ENCODE data around the gene SNRK.

- TF ChIP-seq, protein P1, sequence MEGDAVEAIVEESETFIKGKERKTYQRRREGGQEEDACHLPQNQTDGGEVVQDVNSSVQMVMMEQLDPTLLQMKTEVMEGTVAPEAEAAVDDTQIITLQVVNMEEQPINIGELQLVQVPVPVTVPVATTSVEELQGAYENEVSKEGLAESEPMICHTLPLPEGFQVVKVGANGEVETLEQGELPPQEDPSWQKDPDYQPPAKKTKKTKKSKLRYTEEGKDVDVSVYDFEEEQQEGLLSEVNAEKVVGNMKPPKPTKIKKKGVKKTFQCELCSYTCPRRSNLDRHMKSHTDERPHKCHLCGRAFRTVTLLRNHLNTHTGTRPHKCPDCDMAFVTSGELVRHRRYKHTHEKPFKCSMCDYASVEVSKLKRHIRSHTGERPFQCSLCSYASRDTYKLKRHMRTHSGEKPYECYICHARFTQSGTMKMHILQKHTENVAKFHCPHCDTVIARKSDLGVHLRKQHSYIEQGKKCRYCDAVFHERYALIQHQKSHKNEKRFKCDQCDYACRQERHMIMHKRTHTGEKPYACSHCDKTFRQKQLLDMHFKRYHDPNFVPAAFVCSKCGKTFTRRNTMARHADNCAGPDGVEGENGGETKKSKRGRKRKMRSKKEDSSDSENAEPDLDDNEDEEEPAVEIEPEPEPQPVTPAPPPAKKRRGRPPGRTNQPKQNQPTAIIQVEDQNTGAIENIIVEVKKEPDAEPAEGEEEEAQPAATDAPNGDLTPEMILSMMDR (IDR thresholded peaks at IDR 0.05): no peak
- TF ChIP-seq POLR2A (IDR thresholded peaks at IDR 0.05): no peak
These were observed 2.5 kb downstream of the SNRK start for GRCh38 chr3:43288850-43289249.

Measured in testis (tissue), 2 donors.